Hematopoietic multipotent progenitor cell treated with erythropoietin and hydrocortisone succinate and interleukin-3 and kit ligand, for 8 days (in vitro differentiated cells): ENCODE data around the gene SOD3.

Source experiments
- DNase-seq: peaks from one replicate; pipeline ENCODE4 v3.0.0-alpha.2; 2015

SOD3 gene

GRCh38 chr4:24794916-24795665 lies at the start of gene SOD3:
SOD3 (plus strand) TSS chr4:24795573; CDS start chr4:24799522, 3,949 bp downstream.
- DNase-seq, result peak; percentile 8

GRCh38 chr4:24747234-24747975 lies 48.0 kb upstream of the SOD3 start:
- no peak for DNase-seq

GRCh38 chr4:24748023-24748422 lies 47.4 kb upstream of the SOD3 start:
- DNase-seq, result no peak

- no peak for DNase-seq
These were observed 46.5 kb upstream of the SOD3 start for GRCh38 chr4:24748758-24749350.

GRCh38 chr4:24750106-24750505 lies 45.3 kb upstream of the SOD3 start:
- DNase-seq, result no peak

GRCh38 chr4:24751926-24752539 lies 43.3 kb upstream of the SOD3 start:
- no peak for DNase-seq

GRCh38 chr4:24753519-24753918 lies 41.9 kb upstream of the SOD3 start:
- no peak for DNase-seq

GRCh38 chr4:24754571-24754970 lies 40.8 kb upstream of the SOD3 start:
- DNase-seq, result no peak

- DNase-seq, result no peak
These were observed 31.6 kb upstream of the SOD3 start for GRCh38 chr4:24763631-24764297.

- DNase-seq, result no peak
These were observed 31.0 kb upstream of the SOD3 start for GRCh38 chr4:24764345-24764744.

GRCh38 chr4:24765376-24765988 lies 29.9 kb upstream of the SOD3 start:
- DNase-seq, result no peak

GRCh38 chr4:24768006-24768405 lies 27.4 kb upstream of the SOD3 start:
- DNase-seq, result no peak

- no peak for DNase-seq
These were observed 26.8 kb upstream of the SOD3 start for GRCh38 chr4:24768604-24769003.

- no peak for DNase-seq
These were observed 25.8 kb upstream of the SOD3 start for GRCh38 chr4:24769571-24769970.

- no peak for DNase-seq
These were observed 25.3 kb upstream of the SOD3 start for GRCh38 chr4:24770032-24770584.

GRCh38 chr4:24770667-24771066 lies 24.7 kb upstream of the SOD3 start:
- DNase-seq, result no peak

GRCh38 chr4:24771241-24771640 lies 24.1 kb upstream of the SOD3 start:
- DNase-seq, result no peak

GRCh38 chr4:24772061-24772705 lies 23.2 kb upstream of the SOD3 start:
- DNase-seq, result no peak

- no peak for DNase-seq
These were observed 22.4 kb upstream of the SOD3 start for GRCh38 chr4:24772952-24773351.

GRCh38 chr4:24774452-24774851 lies 20.9 kb upstream of the SOD3 start:
- no peak for DNase-seq

GRCh38 chr4:24775032-24775605 lies 20.3 kb upstream of the SOD3 start:
- no peak for DNase-seq
